Adrenal gland (tissue), 12 donors: Measurements from ENCODE around the gene H2BK1. TPM values are rescaled to one million over a fixed set of nuclear protein-coding genes. Genes with fewer than 3 reads are reported as not detected.

Experiments used
- microRNA counts, 2 donors: library from miRNA; unstranded; fragments of <30 nt; microRNA quantifications; one replicate each; lab custom pipeline; 2016
- polyA plus RNA-seq, 3 donors: library from polyadenylated mRNA; stranded (reverse); fragments of 200-250 nt in 2 of 3; fragments of 350-450 nt in 1 of 3; fragmentation: Illumina TruSeq in 1 of 3; extraction: RNeasy Lipid Tissue Mini Kit (QIAGEN cat#74804) in 1 of 3; gene quantifications; one replicate each; pipeline ENCODE4 v1.2.3, GENCODE V29; 2013 to 2014
- total RNA-seq, 9 donors: library from RNA; depleted of rRNA in 4 of 9; stranded (reverse); fragments of >200 nt in 4 of 9; fragments of 120-200 nt in 1 of 9; fragmentation: NEBNext Ultra II Directional in 1 of 9; extraction: Animal tissue kit (Norgen Biotek cat#: 25700) in 1 of 9; gene quantifications; one replicate each; pipeline versions ENCODE4 v1.1.0 to v1.2.4, GENCODE V29; 2013 to 2023
- donor health status: healthy with polysubstance abuse.
- donor health status: Bipolar disorder and iron deficiency.
- donor health status: DM: yes; HTN: yes; CAD: no.
- donor health status: DM: no; HTN: no; CAD: no.
- donor health status: DM: no; HTN: no; CAD: no.
- donor health status: DM: yes; HTN: yes; CAD: no.

Gene H2BK1
- total and polyA plus RNA-seq, 12 donors, result not detected

MicroRNA genes within 50 kb of the gene (microRNA counts, 767-probe panel; counts per million panel counts)
- microRNA hsa-miR-671-3p (lab: Ali Mortazavi, UCI) (0 counts per million in 2 donors), microRNA hsa-miR-671-5p (lab: Ali Mortazavi, UCI) (0 counts per million in 2 donors)

Other genes starting within 250 kb of the H2BK1 start
- gene KCNH2, start 232.2 kb downstream of the H2BK1 start, total RNA-seq, result 10 to 100 TPM in 1 of 9 donors, 1 to 10 TPM in 8; 1.1 to 10.7 (median 4.7) TPM
- 10 to 100 TPM in 1 of 3 donors, 1 to 10 TPM in 2; 4.5 to 18.7 (median 6.8) TPM for gene KCNH2, start 232.2 kb downstream of the H2BK1 start, polyA plus RNA-seq
- gene NOS3, start 219.5 kb downstream of the H2BK1 start, total RNA-seq, result 10 to 100 TPM in 7 of 9 donors, 1 to 10 TPM in 2; 5.0 to 26.5 (median 15.4) TPM
- 10 to 100 TPM in 2 of 3 donors, 1 to 10 TPM in 1; 2.2 to 23.3 (median 14.9) TPM for gene NOS3, start 219.5 kb downstream of the H2BK1 start, polyA plus RNA-seq
- under 1 TPM in 7 of 9 donors, not detected in 2; 0.23 to 0.74 (median 0.39) TPM for gene ATG9B, start 186.0 kb downstream of the H2BK1 start, total RNA-seq
- gene ATG9B, start 186.0 kb downstream of the H2BK1 start, polyA plus RNA-seq, result 1 to 10 TPM in 2 of 3 donors, under 1 TPM in 1; 0.53 to 7.8 (median 2.1) TPM
- 10 to 100 TPM; 18.6 to 62.3 (median 51.5) TPM for gene ABCB8, start 182.0 kb downstream of the H2BK1 start, total RNA-seq
- gene ABCB8, start 182.0 kb downstream of the H2BK1 start, polyA plus RNA-seq, result 10 to 100 TPM; 15.5 to 57.4 (median 50.8) TPM
- gene ASIC3, start 162.0 kb downstream of the H2BK1 start, total RNA-seq, result 1 to 10 TPM in 4 of 9 donors, under 1 TPM in 4, not detected in 1; 0.24 to 2.3 (median 1.1) TPM
- 10 to 100 TPM in 2 of 3 donors, 1 to 10 TPM in 1; 1.2 to 32.7 (median 10.0) TPM for gene ASIC3, start 162.0 kb downstream of the H2BK1 start, polyA plus RNA-seq
- gene CDK5, start 152.6 kb downstream of the H2BK1 start, total RNA-seq, result 10 to 100 TPM; 15.4 to 29.8 (median 23.5) TPM
- gene CDK5, start 152.6 kb downstream of the H2BK1 start, polyA plus RNA-seq, result 10 to 100 TPM; 15.8 to 19.3 (median 15.9) TPM
- gene SLC4A2, start 150.9 kb downstream of the H2BK1 start, total RNA-seq, result 100 to 1,000 TPM in 7 of 9 donors, 10 to 100 TPM in 2; 40.8 to 179 (median 146) TPM
- 100 to 1,000 TPM in 2 of 3 donors, 10 to 100 TPM in 1; 31.5 to 258 (median 157) TPM for gene SLC4A2, start 150.9 kb downstream of the H2BK1 start, polyA plus RNA-seq
- gene FASTK, start 129.7 kb downstream of the H2BK1 start, total RNA-seq, result 100 to 1,000 TPM in 1 of 9 donors, 10 to 100 TPM in 8; 42.0 to 112 (median 82.8) TPM
- 100 to 1,000 TPM in 2 of 3 donors, 10 to 100 TPM in 1; 21.4 to 516 (median 281) TPM for gene FASTK, start 129.7 kb downstream of the H2BK1 start, polyA plus RNA-seq
- gene TMUB1, start 127.0 kb downstream of the H2BK1 start, total RNA-seq, result 10 to 100 TPM; 25.4 to 74.6 (median 41.1) TPM
- gene TMUB1, start 127.0 kb downstream of the H2BK1 start, polyA plus RNA-seq, result 100 to 1,000 TPM in 2 of 3 donors, 1 to 10 TPM in 1; 5.2 to 152 (median 101) TPM
- gene AGAP3, start 124.0 kb downstream of the H2BK1 start, total RNA-seq, result 100 to 1,000 TPM in 1 of 9 donors, 10 to 100 TPM in 8; 17.2 to 105 (median 49.1) TPM
- gene AGAP3, start 124.0 kb downstream of the H2BK1 start, polyA plus RNA-seq, result 100 to 1,000 TPM in 2 of 3 donors, 10 to 100 TPM in 1; 18.3 to 236 (median 111) TPM
- gene GBX1, start 42.8 kb downstream of the H2BK1 start, total RNA-seq, result not detected
- gene GBX1, start 42.8 kb downstream of the H2BK1 start, polyA plus RNA-seq, result not detected
- not detected for gene ASB10, start 23.2 kb downstream of the H2BK1 start, total RNA-seq
- gene ASB10, start 23.2 kb downstream of the H2BK1 start, polyA plus RNA-seq, result not detected
- 100 to 1,000 TPM in 1 of 9 donors, 10 to 100 TPM in 8; 20.8 to 110 (median 30.8) TPM for gene ABCF2, start 16.7 kb upstream of the H2BK1 start, total RNA-seq
- 10 to 100 TPM; 15.6 to 36.9 (median 16.1) TPM for gene ABCF2, start 16.7 kb upstream of the H2BK1 start, polyA plus RNA-seq
- gene CHPF2, start 22.0 kb upstream of the H2BK1 start, total RNA-seq, result 10 to 100 TPM; 42.3 to 84.1 (median 62.5) TPM
- gene CHPF2, start 22.0 kb upstream of the H2BK1 start, polyA plus RNA-seq, result 10 to 100 TPM; 15.8 to 87.8 (median 58.7) TPM
- gene SMARCD3, start 38.2 kb upstream of the H2BK1 start, total RNA-seq, result 100 to 1,000 TPM in 6 of 9 donors, 10 to 100 TPM in 3; 62.7 to 147 (median 109) TPM
- 100 to 1,000 TPM in 2 of 3 donors, 10 to 100 TPM in 1; 46.4 to 194 (median 147) TPM for gene SMARCD3, start 38.2 kb upstream of the H2BK1 start, polyA plus RNA-seq
- gene NUB1, start 131.3 kb upstream of the H2BK1 start, total RNA-seq, result 10 to 100 TPM; 33.3 to 68.7 (median 50.6) TPM
- gene NUB1, start 131.3 kb upstream of the H2BK1 start, polyA plus RNA-seq, result 100 to 1,000 TPM in 1 of 3 donors, 10 to 100 TPM in 2; 22.5 to 127 (median 38.0) TPM
- gene WDR86, start 199.6 kb upstream of the H2BK1 start, total RNA-seq, result 10 to 100 TPM in 2 of 9 donors, 1 to 10 TPM in 7; 1.4 to 16.7 (median 3.5) TPM
- 1 to 10 TPM in 2 of 3 donors, not detected in 1; 5.5 to 7.5 TPM for gene WDR86, start 199.6 kb upstream of the H2BK1 start, polyA plus RNA-seq
- gene CRYGN, start 229.7 kb upstream of the H2BK1 start, total RNA-seq, result under 1 TPM in 4 of 9 donors, not detected in 5; 0.11 to 0.88 (median 0.30) TPM
- gene CRYGN, start 229.7 kb upstream of the H2BK1 start, polyA plus RNA-seq, result under 1 TPM in 2 of 3 donors, not detected in 1; 0.56 to 0.67 TPM